CD14-positive monocyte (primary cell): ENCODE results near the gene LHB. TPM values are rescaled to one million over a fixed set of nuclear protein-coding genes. Genes with fewer than 3 reads are reported as not detected.
"Not testable (repeated sequence)": the region's sequence is repeated elsewhere in the genome, so short reads cannot be mapped to it uniquely, and the experiment has no call there.

Experiments
- DNase-seq, 3 donors: peaks; one replicate each; pipeline ENCODE4 v3.0.0-alpha.2; 2011 to 2022
- H2AFZ ChIP-seq: 2 replicates; pipeline ENCODE4 v1.6.0; 2012; ENCODE audit warnings: mild to moderate bottlenecking, low read depth, low read length, inconsistent platforms; ENCODE audit not compliant: insufficient read depth, poor library complexity, severe bottlenecking
- H3K27ac ChIP-seq, 2 donors: 1 replicate in 1 of 2; 2 replicates in 1 of 2; pipeline ENCODE4 v1.5.1; 2012 to 2013; ENCODE audit warnings: low read length in 2 of 2, control low read depth in 1 of 2, inconsistent platforms in 1 of 2, low read depth in 1 of 2, mild to moderate bottlenecking in 1 of 2
- H3K27me3 ChIP-seq, 2 donors: one replicate each; pipeline versions ENCODE4 v1.6.0 to v1.6.1; 2011 to 2013; ENCODE audit warnings: low read length in 2 of 2; ENCODE audit not compliant: control insufficient read depth in 2 of 2, insufficient read depth in 2 of 2
- H3K36me3 ChIP-seq, 2 donors: replicated peaks in 1 of 2; 1 replicate in 1 of 2; 2 replicates in 1 of 2; pipeline versions ENCODE4 v1.5.1 to v1.6.1; 2012 to 2013; ENCODE audit warnings: low read length in 2 of 2, control low read depth in 1 of 2, inconsistent platforms in 1 of 2, mild to moderate bottlenecking in 1 of 2; ENCODE audit not compliant: insufficient read depth in 2 of 2, control insufficient read depth in 1 of 2
- H3K4me1 ChIP-seq, 2 donors: 1 replicate in 1 of 2; 2 replicates in 1 of 2; pipeline versions ENCODE4 v1.5.1 to v1.6.1; 2012 to 2013; ENCODE audit warnings: low read length in 2 of 2, control low read depth in 1 of 2, inconsistent platforms in 1 of 2, mild to moderate bottlenecking in 1 of 2, moderate library complexity in 1 of 2; ENCODE audit not compliant: insufficient read depth in 2 of 2, control insufficient read depth in 1 of 2
- H3K4me2 ChIP-seq: replicated peaks from 2 replicates; pipeline ENCODE3; 2012; ENCODE audit warnings: low read length, moderate library complexity, mild to moderate bottlenecking; ENCODE audit not compliant: poor library complexity, severe bottlenecking; ENCODE audit errors: extremely low read depth
- H3K4me3 ChIP-seq, 3 experiments: fragments of 200-600 bp in 1 of 3; sonication (generic) in 1 of 3; replicated peaks in 1 of 3; 1 replicate in 2 of 3; 2 replicates in 1 of 3; pipeline ENCODE4 v1.5.1; 2011 to 2013; ENCODE audit warnings: low read length in 3 of 3, mild to moderate bottlenecking in 3 of 3, control low read depth in 2 of 3, low read depth in 2 of 3, inconsistent platforms in 1 of 3, moderate library complexity in 1 of 3
- H3K79me2 ChIP-seq: 2 replicates; pipeline ENCODE4 v1.6.0; 2012; ENCODE audit warnings: mild to moderate bottlenecking, control low read depth, inconsistent platforms, low read length, moderate library complexity; ENCODE audit not compliant: insufficient read depth
- H3K9ac ChIP-seq: 2 replicates; pipeline ENCODE4 v1.6.0; 2017; ENCODE audit warnings: low read length, mild to moderate bottlenecking; ENCODE audit not compliant: insufficient read depth, poor library complexity, severe bottlenecking
- H3K9me3 ChIP-seq, 2 donors: replicated peaks in 1 of 2; 1 replicate in 1 of 2; 2 replicates in 1 of 2; pipeline versions ENCODE4 v1.5.1 to v1.6.1; 2012 to 2013; ENCODE audit warnings: low read length in 2 of 2, control low read depth in 1 of 2; ENCODE audit not compliant: control insufficient read depth in 1 of 2, insufficient read depth in 1 of 2
- H4K20me1 ChIP-seq: 2 replicates; pipeline ENCODE4 v1.6.0; 2012; ENCODE audit warnings: mild to moderate bottlenecking, low read length, control low read depth, moderate library complexity; ENCODE audit not compliant: insufficient read depth
- H3K27ac Mint-ChIP-seq, 7 donors: one replicate each; pipeline ENCODE4 v1.8.0; 2020; ENCODE audit warnings: mild to moderate bottlenecking in 7 of 7, mixed read lengths in 7 of 7, moderate library complexity in 6 of 7, inconsistent platforms in 2 of 7
- H3K27me3 Mint-ChIP-seq, 3 donors: one replicate each; pipeline ENCODE4 v1.8.0; 2021 to 2022; ENCODE audit warnings: low read depth in 3 of 3, mild to moderate bottlenecking in 3 of 3, mixed read lengths in 3 of 3, moderate library complexity in 3 of 3, inconsistent platforms in 1 of 3
- H3K36me3 Mint-ChIP-seq, 2 donors: one replicate each; pipeline ENCODE4 v1.8.0; 2020; ENCODE audit warnings: mixed read lengths in 2 of 2, inconsistent platforms in 1 of 2, mild to moderate bottlenecking in 1 of 2
- H3K4me1 Mint-ChIP-seq: one replicate; pipeline ENCODE4 v1.8.0; 2020; ENCODE audit warnings: mild to moderate bottlenecking, mixed read lengths
- H3K4me3 Mint-ChIP-seq, 2 donors: one replicate each; pipeline ENCODE4 v1.8.0; 2020; ENCODE audit warnings: mild to moderate bottlenecking in 2 of 2, mixed read lengths in 2 of 2, moderate library complexity in 1 of 2
- H3K9me3 Mint-ChIP-seq, 7 donors: one replicate each; pipeline ENCODE4 v1.8.0; 2020 to 2022; ENCODE audit warnings: mixed read lengths in 7 of 7, mild to moderate bottlenecking in 6 of 7, moderate library complexity in 6 of 7, inconsistent platforms in 2 of 7
- CTCF ChIP-seq: fragments of 200-600 bp; IDR thresholded peaks from one replicate; pipeline ENCODE4 v1.8.0; 2022; ENCODE audit warnings: antibody characterized with exemption, mild to moderate bottlenecking
- WGBS: methylation state at CpG from one replicate; pipeline ENCODE4 v1.1.5; 2013; ENCODE audit warnings: missing lambda C conversion rate; ENCODE audit not compliant: insufficient coverage; 5-methylcytosine and 5-hydroxymethylcytosine counted together
- intact Hi-C, 2 donors: fragments of 100-400 bp; cut with micrococcal nuclease; formaldehyde crosslinking; loops; one replicate each; pipeline versions ENCODE4 v1.15.0 to v1.15.1; 2023
- polyA plus RNA-seq, 3 donors: library from polyadenylated mRNA; depleted of rRNA in 1 of 3; unstranded in 2 of 3; stranded (reverse) in 1 of 3; fragments of 300-500 nt in 2 of 3; fragments of >200 nt in 1 of 3; fragmentation: Illumina TruSeq in 2 of 3; gene quantifications; 1 replicate in 2 of 3; 2 replicates in 1 of 3; pipeline ENCODE4 v1.2.3, GENCODE V29; 2012 to 2021

The LHB gene
- polyA plus RNA-seq, 3 donors: 0.48 TPM; not detected in 2

- H3K4me1 Mint-ChIP-seq: not testable (repeated sequence)
Measured at GRCh38 chr19:49036815-49037214, 19.9 kb upstream of the LHB start, which contains the start of gene CGB1. CGB1 (minus strand) TSS chr19:49036895; CDS start chr19:49036711, 184 bp downstream.

GRCh38 chr19:49031642-49032301, 14.9 kb upstream of the LHB start, which contains the start of gene CGB2:
CGB2 (plus strand) TSS chr19:49031890; CDS start chr19:49032096, 206 bp downstream.
- H3K79me2 ChIP-seq, H3K4me1 ChIP-seq, H3K9ac ChIP-seq, H3K27ac ChIP-seq, H3K36me3 Mint-ChIP-seq, intact Hi-C loops, H3K27me3 ChIP-seq, H4K20me1 ChIP-seq, H3K36me3 ChIP-seq, H3K4me3 ChIP-seq, H3K4me2 ChIP-seq, H3K4me1 Mint-ChIP-seq, H3K9me3 ChIP-seq, H2AFZ ChIP-seq: not testable (repeated sequence)
- peak in 1 of 3 donors; percentile 49 for DNase-seq
- H3K27me3 Mint-ChIP-seq: peaks cover 3 to 15% (median 11%) of the 10 kb centered on the region in 3 donors
- peak within 1 kb of the TSS in 1 of 7 donors; percentile 25 for H3K27ac Mint-ChIP-seq
- H3K9me3 Mint-ChIP-seq: peaks cover 0 to 14% (median 6%) of the 10 kb centered on the region in 7 donors
- 64% methylated on average over 4 of the region's 28 CpGs for WGBS
- TF ChIP-seq CTCF: peak; percentile 32
- H3K4me3 Mint-ChIP-seq: peak within 1 kb of the TSS in 1 of 2 donors; percentile 69

More at GRCh38 chr19:49036815-49037214, 19.9 kb upstream of the LHB start, which contains the start of gene CGB1:
- H3K27me3 ChIP-seq, H4K20me1 ChIP-seq, H3K4me2 ChIP-seq, H3K9me3 ChIP-seq, H3K79me2 ChIP-seq, H3K36me3 ChIP-seq, H3K27ac Mint-ChIP-seq, intact Hi-C loops, H2AFZ ChIP-seq, H3K4me3 ChIP-seq, H3K36me3 Mint-ChIP-seq, H3K9me3 Mint-ChIP-seq, H3K27ac ChIP-seq, H3K4me3 Mint-ChIP-seq, H3K9ac ChIP-seq, H3K4me1 ChIP-seq: not testable (repeated sequence)
- H3K27me3 Mint-ChIP-seq: peaks cover 2 to 12% (median 7%) of the 10 kb centered on the region in 3 donors
- peak in 1 of 3 donors; percentile 25 for DNase-seq
- 36% methylated on average over 2 of the region's 18 CpGs for WGBS
- peak; percentile 43 for TF ChIP-seq CTCF

DNA sequence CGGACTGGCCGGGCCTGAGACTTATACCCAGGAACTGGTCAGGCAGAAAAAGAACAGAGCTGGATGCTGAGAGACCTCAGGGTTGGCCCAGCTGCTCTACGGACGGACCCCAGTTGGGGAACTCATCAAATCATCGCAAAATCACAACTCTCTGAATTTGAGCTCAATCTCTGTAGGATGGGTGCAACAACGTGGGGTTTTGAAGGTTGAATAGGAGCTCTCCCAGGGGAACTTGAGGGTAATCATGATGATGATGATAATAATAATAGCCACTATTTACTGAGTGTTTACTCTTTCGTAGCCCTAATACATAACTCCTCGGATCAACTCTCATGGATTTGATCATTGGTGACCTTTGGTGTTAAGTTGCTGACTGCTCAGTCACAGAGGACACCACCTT, 13.4 kb upstream of the LHB start:
- H3K27ac Mint-ChIP-seq, H2AFZ ChIP-seq, H3K9ac ChIP-seq, H3K9me3 ChIP-seq, H3K36me3 Mint-ChIP-seq, H3K4me1 Mint-ChIP-seq, H3K4me1 ChIP-seq, H3K27me3 ChIP-seq, H4K20me1 ChIP-seq, H3K27ac ChIP-seq, DNase-seq, H3K4me2 ChIP-seq, intact Hi-C loops, H3K36me3 ChIP-seq, H3K79me2 ChIP-seq, H3K4me3 ChIP-seq, H3K4me3 Mint-ChIP-seq: not testable (repeated sequence)
- Mint-ChIP-seq H3K27me3 (peaks cover 4 to 19% (median 5%) of the 10 kb centered on the region in 3 donors), H3K9me3 (peaks cover 0 to 10% (median 6%) of the 10 kb centered on the region in 7 donors)
- no CpG with 5 or more reads among the region's 8 CpGs for WGBS
